ENCODE data around the gene BEST3.

BEST3 gene

DNA sequence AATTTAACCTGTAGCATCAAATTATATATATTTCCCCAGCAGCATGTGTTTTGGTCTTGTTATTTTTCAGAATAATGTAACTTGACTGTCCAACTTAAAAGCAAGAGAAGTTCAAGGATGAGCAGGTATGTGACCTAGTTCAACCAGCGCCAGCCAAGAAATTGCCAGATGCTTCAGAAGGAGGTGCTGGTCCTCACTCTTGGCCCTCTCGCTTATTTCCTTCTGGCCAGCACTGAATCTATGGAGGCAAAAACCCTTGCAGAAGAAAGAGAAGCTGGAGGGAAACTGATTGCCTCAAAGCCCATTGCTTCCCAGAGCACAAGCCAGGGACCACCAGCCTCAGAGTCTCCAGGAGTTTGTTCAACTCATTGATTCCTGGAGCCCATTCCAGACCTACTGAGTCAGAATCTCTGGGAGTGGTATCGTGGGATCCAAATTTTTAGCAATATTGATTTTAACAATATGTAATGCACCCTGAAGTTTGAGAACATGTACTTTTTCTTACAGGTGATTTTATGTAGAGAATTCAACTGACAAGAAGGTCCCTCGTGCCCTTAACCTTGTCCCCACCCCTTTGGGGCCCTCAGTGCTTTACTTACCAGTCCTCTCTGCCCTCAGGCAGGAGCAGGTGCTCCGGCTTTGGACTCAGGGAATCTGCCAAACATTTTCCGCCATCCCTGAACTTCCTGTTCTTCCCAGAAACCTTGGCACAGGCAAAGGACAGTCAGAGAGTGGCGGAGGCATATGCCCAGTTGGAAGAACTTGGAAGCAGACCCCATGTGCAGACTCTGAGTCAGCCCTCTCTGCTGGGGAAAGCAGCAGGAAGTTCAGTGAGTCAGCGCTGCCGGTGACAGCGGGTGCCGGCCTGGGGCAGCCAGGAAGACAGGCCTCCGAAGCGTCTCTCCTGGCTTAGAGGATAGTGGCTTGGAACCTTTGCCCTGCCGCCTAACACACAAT is 10.4 kb downstream of the BEST3 start:
- in situ Hi-C loops (cut with MboI; ENCODE audit: low pct_unique_long_range_greater_than_20kb, low sequenced_read_pairs, unreplicated experiment) = no loop called here
- TF ChIP-seq, protein P1, sequence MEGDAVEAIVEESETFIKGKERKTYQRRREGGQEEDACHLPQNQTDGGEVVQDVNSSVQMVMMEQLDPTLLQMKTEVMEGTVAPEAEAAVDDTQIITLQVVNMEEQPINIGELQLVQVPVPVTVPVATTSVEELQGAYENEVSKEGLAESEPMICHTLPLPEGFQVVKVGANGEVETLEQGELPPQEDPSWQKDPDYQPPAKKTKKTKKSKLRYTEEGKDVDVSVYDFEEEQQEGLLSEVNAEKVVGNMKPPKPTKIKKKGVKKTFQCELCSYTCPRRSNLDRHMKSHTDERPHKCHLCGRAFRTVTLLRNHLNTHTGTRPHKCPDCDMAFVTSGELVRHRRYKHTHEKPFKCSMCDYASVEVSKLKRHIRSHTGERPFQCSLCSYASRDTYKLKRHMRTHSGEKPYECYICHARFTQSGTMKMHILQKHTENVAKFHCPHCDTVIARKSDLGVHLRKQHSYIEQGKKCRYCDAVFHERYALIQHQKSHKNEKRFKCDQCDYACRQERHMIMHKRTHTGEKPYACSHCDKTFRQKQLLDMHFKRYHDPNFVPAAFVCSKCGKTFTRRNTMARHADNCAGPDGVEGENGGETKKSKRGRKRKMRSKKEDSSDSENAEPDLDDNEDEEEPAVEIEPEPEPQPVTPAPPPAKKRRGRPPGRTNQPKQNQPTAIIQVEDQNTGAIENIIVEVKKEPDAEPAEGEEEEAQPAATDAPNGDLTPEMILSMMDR (IDR thresholded peaks at IDR 0.05; ENCODE audit: extremely low read depth, insufficient read depth, missing control alignments) = no peak
- no peak for DNase-seq (ENCODE audit: low spot score)

DNA sequence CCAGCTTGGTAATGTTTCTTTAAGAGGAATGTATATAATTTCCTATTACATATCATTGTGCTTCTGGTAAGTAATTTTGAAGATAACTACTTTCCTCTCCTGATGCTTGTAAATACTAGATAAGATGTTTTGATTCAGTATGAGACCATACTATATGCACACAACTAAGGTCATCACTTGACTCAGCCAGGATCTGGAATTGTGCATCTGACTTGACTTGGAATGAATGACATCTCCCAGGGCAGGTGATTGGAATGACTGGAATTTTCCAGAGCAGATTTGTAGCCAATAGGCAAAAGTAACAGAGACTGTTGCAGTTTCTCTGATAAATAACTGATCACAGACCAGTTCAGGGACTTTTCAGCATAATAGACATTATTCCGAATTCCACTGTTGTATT is 11.1 kb downstream of the BEST3 start:
- no peak for DNase-seq (ENCODE audit: low spot score)
- TF ChIP-seq, protein P1 (IDR thresholded peaks at IDR 0.05; ENCODE audit: extremely low read depth, insufficient read depth, missing control alignments) = no peak
- in situ Hi-C loops (cut with MboI; ENCODE audit: low pct_unique_long_range_greater_than_20kb, low sequenced_read_pairs, unreplicated experiment) = no loop called here

DNA sequence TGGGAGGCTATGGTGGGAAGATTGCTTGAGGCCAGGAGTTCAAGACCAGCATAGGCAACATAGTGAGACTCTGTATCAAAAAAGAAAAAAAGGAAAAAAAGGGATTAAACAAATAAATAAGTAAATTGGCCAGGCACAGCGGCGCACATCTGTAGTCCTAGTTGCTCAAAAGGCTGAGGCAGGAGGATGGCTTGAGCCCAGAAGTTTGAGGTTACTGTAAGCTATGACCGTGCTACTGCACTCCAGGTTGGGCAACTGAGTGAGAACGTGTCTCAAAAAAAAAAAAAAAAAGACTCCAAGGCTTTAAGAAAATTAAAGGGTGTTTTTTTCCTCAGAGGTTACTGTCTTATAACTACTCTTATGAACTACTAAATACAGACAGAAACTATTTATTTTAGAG is 11.7 kb downstream of the BEST3 start:
- TF ChIP-seq, protein P1 (IDR thresholded peaks at IDR 0.05; ENCODE audit: extremely low read depth, insufficient read depth, missing control alignments) = no peak
- DNase-seq (ENCODE audit: low spot score) = no peak
- in situ Hi-C loops (cut with MboI; ENCODE audit: low pct_unique_long_range_greater_than_20kb, low sequenced_read_pairs, unreplicated experiment) = no loop called here

DNA sequence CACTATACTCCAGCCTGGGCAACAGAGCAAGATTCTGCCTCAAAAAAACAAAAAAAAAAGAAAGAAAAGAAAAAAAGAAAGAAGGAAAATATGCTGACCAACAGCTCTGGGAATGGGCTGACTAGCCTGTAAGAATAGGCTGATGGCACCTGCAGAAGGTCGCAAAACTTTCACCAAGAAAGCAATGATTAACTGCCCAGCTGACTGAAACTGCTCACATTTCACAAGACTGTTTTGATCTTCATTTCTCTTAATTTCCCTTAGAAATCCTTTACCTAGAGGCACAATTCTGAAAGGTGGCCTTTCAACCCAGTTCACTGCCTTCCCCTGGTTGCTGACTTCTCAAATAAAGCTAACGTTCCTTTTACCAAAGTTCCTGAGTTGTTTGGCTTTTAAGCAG is 12.4 kb downstream of the BEST3 start:
- in situ Hi-C loops (cut with MboI; ENCODE audit: low pct_unique_long_range_greater_than_20kb, low sequenced_read_pairs, unreplicated experiment) = no loop called here
- no peak for DNase-seq (ENCODE audit: low spot score)
- TF ChIP-seq, protein P1 (IDR thresholded peaks at IDR 0.05; ENCODE audit: extremely low read depth, insufficient read depth, missing control alignments) = no peak

DNA sequence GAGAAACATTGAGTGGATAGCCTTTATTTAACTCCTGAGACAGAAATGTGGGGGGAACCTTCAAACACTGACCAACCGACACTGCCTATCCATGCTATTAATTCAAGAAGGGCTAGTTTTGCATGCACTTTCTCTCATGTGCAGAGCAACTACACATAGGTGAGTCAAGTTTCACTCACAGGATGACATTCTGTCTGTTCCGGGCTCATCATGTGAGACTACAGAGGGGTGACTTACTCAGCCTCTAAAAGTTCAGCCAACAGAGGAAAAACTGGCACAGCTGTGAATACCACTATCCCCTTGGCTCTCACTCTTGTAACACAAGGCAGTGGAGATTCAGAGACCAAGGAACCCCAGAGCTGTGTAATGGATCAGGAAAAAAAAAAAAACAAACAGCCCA is 13.3 kb downstream of the BEST3 start:
- in situ Hi-C loops (cut with MboI; ENCODE audit: low pct_unique_long_range_greater_than_20kb, low sequenced_read_pairs, unreplicated experiment) = no loop called here
- no peak for DNase-seq (ENCODE audit: low spot score)
- TF ChIP-seq, protein P1 (IDR thresholded peaks at IDR 0.05; ENCODE audit: extremely low read depth, insufficient read depth, missing control alignments) = no peak

DNA sequence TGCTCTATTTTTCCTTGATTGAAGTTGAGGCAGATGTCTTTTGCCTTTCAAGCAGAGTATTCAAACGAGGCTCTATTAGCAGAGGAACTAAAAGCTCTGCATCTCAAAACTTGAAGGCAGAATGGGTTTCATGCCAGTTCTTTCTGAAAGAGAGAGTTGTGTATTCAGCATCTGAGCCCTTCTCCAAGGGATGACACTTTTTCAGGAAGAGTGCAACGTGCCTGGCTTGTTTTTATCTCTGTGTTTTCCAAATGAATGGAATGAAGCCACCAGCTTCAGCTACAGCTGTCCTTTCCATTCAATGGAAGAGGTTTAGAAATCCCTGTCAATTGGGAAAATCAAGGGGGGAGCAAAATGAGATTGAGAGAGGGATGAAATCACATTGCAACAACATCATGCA is 14.6 kb downstream of the BEST3 start:
- in situ Hi-C loops (cut with MboI; ENCODE audit: low pct_unique_long_range_greater_than_20kb, low sequenced_read_pairs, unreplicated experiment) = no loop called here
- TF ChIP-seq, protein P1 (IDR thresholded peaks at IDR 0.05; ENCODE audit: extremely low read depth, insufficient read depth, missing control alignments) = no peak
- DNase-seq (ENCODE audit: low spot score) = no peak

Data from GM13977 (cell line).